Omental fat pad (tissue), 4 donors: ENCODE measurements around the gene WIPI1. TPM values are rescaled to one million over a fixed set of nuclear protein-coding genes. Genes with fewer than 3 reads are reported as not detected.

ENCODE experiments used
- ATAC-seq: fragments of 150-250 bp; one replicate; pipeline ENCODE4 v1.9.1; 2016; ENCODE audit warnings: mild to moderate bottlenecking, moderate library complexity; ENCODE audit not compliant: low FRiP score
- DNase-seq: peaks from one replicate; pipeline ENCODE4 v3.0.0-alpha.2; 2019; ENCODE audit warnings: low spot score
- total RNA-seq, 4 donors: library from RNA; depleted of rRNA; stranded (reverse); fragments of >200 nt; gene quantifications; one replicate each; pipeline ENCODE4 v1.1.0, GENCODE V29; 2016
- TF ChIP-seq, protein P1 (sequence below), 3 donors: fragments of 450-650 bp; IDR thresholded peaks; one replicate each; pipeline ENCODE4 v1.5.1; 2016 to 2017; ENCODE audit warnings: antibody characterized with exemption in 3 of 3, mild to moderate bottlenecking in 3 of 3, moderate library complexity in 2 of 3

WIPI1 gene
- total RNA-seq, 4 donors from 2014 or later, result 50.1 to 101 (median 60.2) TPM

DNA sequence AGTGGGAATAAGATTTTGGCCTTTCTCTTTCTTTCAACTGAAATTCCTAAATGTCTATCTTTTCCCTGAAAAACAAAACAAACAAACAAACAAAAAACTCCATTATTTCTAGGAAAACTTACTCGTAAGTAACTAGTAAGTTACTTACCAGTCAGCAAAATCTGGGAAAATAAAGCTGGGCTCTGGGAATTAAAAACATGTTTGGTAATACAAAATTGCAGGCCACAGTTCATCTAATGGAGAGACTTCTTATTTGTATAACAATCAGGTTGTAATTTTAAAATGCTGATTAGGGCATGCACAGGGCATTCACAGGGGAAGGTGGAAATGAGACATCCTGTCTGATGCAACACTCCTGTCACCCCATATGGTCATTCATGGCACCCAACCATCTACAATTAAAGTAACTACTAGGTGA lies 3.8 kb upstream of the WIPI1 start:
- ATAC-seq (no peak), DNase-seq (no peak)
- TF ChIP-seq, protein P1, sequence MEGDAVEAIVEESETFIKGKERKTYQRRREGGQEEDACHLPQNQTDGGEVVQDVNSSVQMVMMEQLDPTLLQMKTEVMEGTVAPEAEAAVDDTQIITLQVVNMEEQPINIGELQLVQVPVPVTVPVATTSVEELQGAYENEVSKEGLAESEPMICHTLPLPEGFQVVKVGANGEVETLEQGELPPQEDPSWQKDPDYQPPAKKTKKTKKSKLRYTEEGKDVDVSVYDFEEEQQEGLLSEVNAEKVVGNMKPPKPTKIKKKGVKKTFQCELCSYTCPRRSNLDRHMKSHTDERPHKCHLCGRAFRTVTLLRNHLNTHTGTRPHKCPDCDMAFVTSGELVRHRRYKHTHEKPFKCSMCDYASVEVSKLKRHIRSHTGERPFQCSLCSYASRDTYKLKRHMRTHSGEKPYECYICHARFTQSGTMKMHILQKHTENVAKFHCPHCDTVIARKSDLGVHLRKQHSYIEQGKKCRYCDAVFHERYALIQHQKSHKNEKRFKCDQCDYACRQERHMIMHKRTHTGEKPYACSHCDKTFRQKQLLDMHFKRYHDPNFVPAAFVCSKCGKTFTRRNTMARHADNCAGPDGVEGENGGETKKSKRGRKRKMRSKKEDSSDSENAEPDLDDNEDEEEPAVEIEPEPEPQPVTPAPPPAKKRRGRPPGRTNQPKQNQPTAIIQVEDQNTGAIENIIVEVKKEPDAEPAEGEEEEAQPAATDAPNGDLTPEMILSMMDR (IDR thresholded peaks at IDR 0.05), result no peak

DNA sequence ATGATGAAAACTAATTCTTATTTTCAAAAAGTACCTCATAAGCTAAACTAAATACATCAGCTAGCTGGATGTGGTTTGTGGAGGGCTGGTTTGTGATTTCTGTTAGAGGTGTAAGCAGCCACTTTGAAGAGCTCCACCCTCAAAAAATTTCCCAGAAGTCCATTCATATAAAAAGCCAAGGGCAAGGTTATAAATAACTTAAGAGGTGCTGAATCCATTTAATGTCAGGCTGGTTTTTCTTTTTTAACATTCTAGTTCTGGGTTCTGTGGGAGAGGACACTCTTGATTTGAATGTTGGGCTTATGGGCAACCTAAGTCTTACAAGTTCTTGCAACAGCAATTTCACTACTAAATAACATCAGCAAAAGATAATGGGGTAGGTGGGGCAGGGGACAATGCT lies 3.4 kb upstream of the WIPI1 start:
- DNase-seq, result no peak
- TF ChIP-seq, protein P1 (IDR thresholded peaks at IDR 0.05), result no peak
- ATAC-seq, result no peak

GRCh38 chr17:68460146-68460545 lies 2.9 kb upstream of the WIPI1 start:
- ATAC-seq (no peak), DNase-seq (no peak)
- TF ChIP-seq, protein P1 (IDR thresholded peaks at IDR 0.05), result no peak

DNA sequence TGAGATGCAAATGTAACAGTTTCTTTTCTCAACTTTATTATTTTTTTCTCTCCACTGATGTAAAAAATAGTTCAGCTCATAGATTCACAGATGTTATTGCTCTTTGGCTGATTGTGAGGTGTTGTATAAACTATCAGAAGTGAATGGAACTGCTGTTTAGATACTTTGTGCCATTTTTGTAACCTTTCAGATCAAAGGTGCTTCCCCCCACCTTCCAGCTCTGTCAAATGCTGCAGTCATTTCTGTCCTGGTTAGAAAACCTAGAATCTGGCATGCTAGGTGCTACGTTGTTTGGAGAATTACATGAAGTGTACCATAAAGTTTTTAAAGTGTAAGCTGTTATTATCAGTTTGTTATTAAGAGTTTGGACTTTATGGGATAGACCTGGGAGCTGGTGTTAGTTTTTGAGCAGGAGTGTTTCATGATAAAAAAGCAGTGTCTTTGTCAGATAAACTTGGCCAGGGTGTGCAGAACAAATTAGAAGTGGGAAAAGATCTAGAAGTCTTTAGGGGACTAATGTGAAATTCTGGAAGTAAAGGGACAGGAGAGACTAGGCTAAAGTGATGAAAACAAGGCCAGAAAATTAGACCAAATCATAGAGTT lies 1.8 kb upstream of the WIPI1 start:
- TF ChIP-seq, protein P1 (IDR thresholded peaks at IDR 0.05), result no peak
- ATAC-seq (no peak), DNase-seq (no peak)

GRCh38 chr17:68458260-68459036 lies 1.2 kb upstream of the WIPI1 start:
- ATAC-seq (no peak), DNase-seq (no peak)
- TF ChIP-seq, protein P1 (IDR thresholded peaks at IDR 0.05), result no peak

DNA sequence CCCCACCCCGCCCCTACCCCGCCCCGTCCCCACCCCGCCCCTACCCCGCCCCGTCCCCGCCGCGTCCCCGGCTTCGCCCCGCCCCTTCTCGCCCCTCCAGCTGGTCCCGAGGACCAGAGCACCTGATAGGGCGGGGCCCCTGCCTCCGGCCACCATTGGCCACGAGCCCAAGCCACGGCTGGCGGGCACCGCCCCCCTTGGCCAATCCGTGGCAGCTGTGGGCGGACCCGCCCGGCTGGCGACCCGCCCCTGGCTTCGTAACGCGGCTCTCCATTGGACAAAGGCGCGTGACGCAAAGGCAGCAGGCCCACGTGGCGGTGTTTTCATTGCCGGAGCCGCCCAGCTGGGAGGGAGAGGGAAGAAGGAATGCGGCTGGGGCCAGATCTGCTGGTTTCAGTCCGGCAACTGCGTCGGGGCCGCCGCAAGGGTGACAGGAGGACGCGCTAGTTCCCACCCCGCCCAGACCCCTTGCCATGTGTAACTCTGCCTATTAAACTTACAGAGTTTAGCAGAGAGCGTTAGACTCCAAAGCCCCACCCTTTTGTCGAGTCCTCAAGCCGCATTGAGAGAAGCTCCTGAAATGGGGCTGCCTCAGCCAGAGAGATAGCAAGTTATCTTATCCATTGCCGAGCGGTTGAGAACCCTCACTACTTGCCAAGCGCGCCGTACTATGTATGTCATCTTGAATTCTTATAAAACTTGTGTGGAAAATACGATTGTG lies 403 bp upstream of the WIPI1 start:
- TF ChIP-seq, protein P1 (IDR thresholded peaks at IDR 0.05), result no peak
- ATAC-seq (peak; percentile 96), DNase-seq (peak; percentile 94)
